Islet of Langerhans (tissue), 1 donor: Measurements from ENCODE around the gene ARL10.

ENCODE experiments used
- FAIRE-seq: peaks from one replicate; lab custom pipeline; 2011; peaks lifted over from hg19 to GRCh38; lab: Jason Lieb, UNC

Gene ARL10

GRCh38 chr5:176361437-176362232 is 3.7 kb upstream of the ARL10 start, which contains the start of gene KIAA1191:
Gene KIAA1191 (minus strand): TSS chr5:176361764. CDS start chr5:176359508, 2,256 bp downstream.
- no peak for FAIRE-seq

- no peak for FAIRE-seq
Measured at GRCh38 chr5:176362233-176362490, 3.1 kb upstream of the ARL10 start.

- FAIRE-seq, result no peak
Measured at GRCh38 chr5:176364765-176365350, 429 bp upstream of the ARL10 start.

GRCh38 chr5:176366232-176366894 is 1.1 kb downstream of the ARL10 start:
- FAIRE-seq, result no peak

- FAIRE-seq, result no peak
Measured at GRCh38 chr5:176368726-176369125, 3.4 kb downstream of the ARL10 start.

GRCh38 chr5:176369934-176370711 is 4.8 kb downstream of the ARL10 start:
- FAIRE-seq, result no peak

GRCh38 chr5:176371621-176372539 is 6.6 kb downstream of the ARL10 start:
- FAIRE-seq, result no peak

- no peak for FAIRE-seq
Measured at GRCh38 chr5:176373100-176373818, 8.0 kb downstream of the ARL10 start.

- FAIRE-seq, result no peak
Measured at GRCh38 chr5:176379881-176380280, 14.6 kb downstream of the ARL10 start.

GRCh38 chr5:176381423-176381822 is 16.1 kb downstream of the ARL10 start:
- FAIRE-seq, result no peak

- FAIRE-seq, result no peak
Measured at GRCh38 chr5:176381979-176382378, 16.7 kb downstream of the ARL10 start.

GRCh38 chr5:176382721-176383120 is 17.4 kb downstream of the ARL10 start:
- no peak for FAIRE-seq

GRCh38 chr5:176383248-176383905 is 18.1 kb downstream of the ARL10 start:
- FAIRE-seq, result no peak

- FAIRE-seq, result no peak
Measured at GRCh38 chr5:176383961-176384360, 18.7 kb downstream of the ARL10 start.

GRCh38 chr5:176384366-176384930 is 19.2 kb downstream of the ARL10 start:
- FAIRE-seq, result no peak

GRCh38 chr5:176384991-176385390 is 19.7 kb downstream of the ARL10 start:
- FAIRE-seq, result no peak

- no peak for FAIRE-seq
Measured at GRCh38 chr5:176386491-176386890, 21.2 kb downstream of the ARL10 start.

- FAIRE-seq, result no peak
Measured at GRCh38 chr5:176387384-176387925, 22.2 kb downstream of the ARL10 start.

- no peak for FAIRE-seq
Measured at GRCh38 chr5:176388003-176388443, 22.7 kb downstream of the ARL10 start.
